Measurements from ENCODE around the gene ZDHHC4.

GRCh38 chr7:6608081-6608480 is 30.8 kb downstream of the ZDHHC4 start:
- TF ChIP-seq POLR2AphosphoS5 (IDR thresholded peaks at IDR 0.05; ENCODE audit: borderline replicate concordance, low read depth, low read length): no peak
- TF ChIP-seq EZH2 (IDR thresholded peaks at IDR 0.05): no peak
- TF ChIP-seq FOXP2 (optimal IDR thresholded peaks at IDR 0.05; ENCODE audit: control extremely low read depth, extremely low read length, insufficient read depth): no peak

Measured in SK-N-MC (cell line).